ENCODE measurements around the gene ARRDC2.
A peak's percentile ranks its signal among the peaks of the same experiment; 100 is the strongest.

ARRDC2 gene

GRCh38 chr19:18007917-18008673 is at the start of gene ARRDC2:
TSS of gene ARRDC2 (plus strand) at chr19:18008170. CDS start at chr19:18008311, 141 bp downstream.
- peak within 1 kb of the TSS; percentile 87 for H3K27ac ChIP-seq (ENCODE audit: low read depth, low read length)
- H3K9me3 ChIP-seq (ENCODE audit: control insufficient read depth in 5 of 5, low read length in 5 of 5) = no peaks in the 10 kb centered on the region
- H3K9ac ChIP-seq (ENCODE audit: low read length in 5 of 5) = peak within 1 kb of the TSS in 4 of 5 donors; percentile 63 to 75 (median 68)
- H3K4me1 ChIP-seq (ENCODE audit: control insufficient read depth in 5 of 5, insufficient read depth in 5 of 5, low read length in 5 of 5) = peaks cover 2 to 45% (median 38%) of the 10 kb centered on the region in 5 donors
- peak within 1 kb of the TSS; percentile 70 to 86 (median 75) for H3K4me3 ChIP-seq (ENCODE audit: low read depth in 1 of 5, low read length in 5 of 5)
- peaks cover 0 to 39% (median 35%) of the 10 kb centered on the region in 5 donors for H3K36me3 ChIP-seq (ENCODE audit: control insufficient read depth in 5 of 5, insufficient read depth in 5 of 5, low read length in 5 of 5)
- no peaks in the 10 kb centered on the region for H3K27me3 ChIP-seq (ENCODE audit: control insufficient read depth in 5 of 5, insufficient read depth in 4 of 5, low read length in 5 of 5)

- H3K9ac ChIP-seq (ENCODE audit: low read length in 5 of 5) = no peak overlapping the region
- no peaks in the 10 kb centered on the region for H3K36me3 ChIP-seq (ENCODE audit: control insufficient read depth in 5 of 5, insufficient read depth in 5 of 5, low read length in 5 of 5)
- H3K27me3 ChIP-seq (ENCODE audit: control insufficient read depth in 5 of 5, insufficient read depth in 4 of 5, low read length in 5 of 5) = peaks cover 27 to 48% (median 46%) of the 10 kb centered on the region in 5 donors
- peaks cover 0 to 7% (median 4%) of the 10 kb centered on the region in 5 donors for H3K4me1 ChIP-seq (ENCODE audit: control insufficient read depth in 5 of 5, insufficient read depth in 5 of 5, low read length in 5 of 5)
- no peak overlapping the region for H3K27ac ChIP-seq (ENCODE audit: low read depth, low read length)
- H3K9me3 ChIP-seq (ENCODE audit: control insufficient read depth in 5 of 5, low read length in 5 of 5) = no peaks in the 10 kb centered on the region
- no peak overlapping the region for H3K4me3 ChIP-seq (ENCODE audit: low read depth in 1 of 5, low read length in 5 of 5)
Observed at GRCh38 chr19:17963936-17964691, 43.9 kb upstream of the ARRDC2 start.

- Histone ChIP-seq H3K27me3 (ENCODE audit: control insufficient read depth in 5 of 5, insufficient read depth in 4 of 5, low read length in 5 of 5) (peaks cover 27 to 49% (median 46%) of the 10 kb centered on the region in 5 donors), H3K4me1 (ENCODE audit: control insufficient read depth in 5 of 5, insufficient read depth in 5 of 5, low read length in 5 of 5) (peaks cover 0 to 7% (median 4%) of the 10 kb centered on the region in 5 donors), H3K4me3 (ENCODE audit: low read depth in 1 of 5, low read length in 5 of 5) (no peak overlapping the region), H3K9ac (ENCODE audit: low read length in 5 of 5) (no peak overlapping the region), H3K36me3 (ENCODE audit: control insufficient read depth in 5 of 5, insufficient read depth in 5 of 5, low read length in 5 of 5) (no peaks in the 10 kb centered on the region), H3K9me3 (ENCODE audit: control insufficient read depth in 5 of 5, low read length in 5 of 5) (no peaks in the 10 kb centered on the region), H3K27ac (ENCODE audit: low read depth, low read length) (no peak overlapping the region)
Observed at GRCh38 chr19:17965370-17966128, 42.4 kb upstream of the ARRDC2 start.

- no peaks in the 10 kb centered on the region for H3K9me3 ChIP-seq (ENCODE audit: control insufficient read depth in 5 of 5, low read length in 5 of 5)
- H3K27ac ChIP-seq (ENCODE audit: low read depth, low read length) = no peak overlapping the region
- peaks cover 27 to 48% (median 46%) of the 10 kb centered on the region in 5 donors for H3K27me3 ChIP-seq (ENCODE audit: control insufficient read depth in 5 of 5, insufficient read depth in 4 of 5, low read length in 5 of 5)
- H3K9ac ChIP-seq (ENCODE audit: low read length in 5 of 5) = no peak overlapping the region
- no peak overlapping the region for H3K4me3 ChIP-seq (ENCODE audit: low read depth in 1 of 5, low read length in 5 of 5)
- H3K4me1 ChIP-seq (ENCODE audit: control insufficient read depth in 5 of 5, insufficient read depth in 5 of 5, low read length in 5 of 5) = peaks cover 0 to 7% (median 4%) of the 10 kb centered on the region in 5 donors
- no peaks in the 10 kb centered on the region for H3K36me3 ChIP-seq (ENCODE audit: control insufficient read depth in 5 of 5, insufficient read depth in 5 of 5, low read length in 5 of 5)
Observed at GRCh38 chr19:17966129-17966483, 41.9 kb upstream of the ARRDC2 start.

- Histone ChIP-seq H3K27me3 (ENCODE audit: control insufficient read depth in 5 of 5, insufficient read depth in 4 of 5, low read length in 5 of 5) (peaks cover 27 to 48% (median 46%) of the 10 kb centered on the region in 5 donors), H3K4me1 (ENCODE audit: control insufficient read depth in 5 of 5, insufficient read depth in 5 of 5, low read length in 5 of 5) (peaks cover 0 to 7% (median 4%) of the 10 kb centered on the region in 5 donors), H3K27ac (ENCODE audit: low read depth, low read length) (no peak within 1 kb of the TSS), H3K9ac (ENCODE audit: low read length in 5 of 5) (no peak within 1 kb of the TSS), H3K4me3 (ENCODE audit: low read depth in 1 of 5, low read length in 5 of 5) (peak within 1 kb of the TSS in 1 of 5 donors; percentile 30), H3K36me3 (ENCODE audit: control insufficient read depth in 5 of 5, insufficient read depth in 5 of 5, low read length in 5 of 5) (no peaks in the 10 kb centered on the region), H3K9me3 (ENCODE audit: control insufficient read depth in 5 of 5, low read length in 5 of 5) (no peaks in the 10 kb centered on the region)
Observed at GRCh38 chr19:17966550-17967256, 41.3 kb upstream of the ARRDC2 start, which contains the start of gene KCNN1. TSS of gene KCNN1 (plus strand) at chr19:17967107. CDS start at chr19:17973889, 6,782 bp downstream.

GRCh38 chr19:17967257-17968051 is 40.5 kb upstream of the ARRDC2 start:
- Histone ChIP-seq H3K4me1 (ENCODE audit: control insufficient read depth in 5 of 5, insufficient read depth in 5 of 5, low read length in 5 of 5) (peaks cover 0 to 7% (median 4%) of the 10 kb centered on the region in 5 donors), H3K9ac (ENCODE audit: low read length in 5 of 5) (no peak overlapping the region), H3K9me3 (ENCODE audit: control insufficient read depth in 5 of 5, low read length in 5 of 5) (no peaks in the 10 kb centered on the region), H3K27me3 (ENCODE audit: control insufficient read depth in 5 of 5, insufficient read depth in 4 of 5, low read length in 5 of 5) (peaks cover 20 to 42% (median 39%) of the 10 kb centered on the region in 5 donors), H3K27ac (ENCODE audit: low read depth, low read length) (no peak overlapping the region), H3K36me3 (ENCODE audit: control insufficient read depth in 5 of 5, insufficient read depth in 5 of 5, low read length in 5 of 5) (no peaks in the 10 kb centered on the region), H3K4me3 (ENCODE audit: low read depth in 1 of 5, low read length in 5 of 5) (peak overlapping the region in 1 of 5 donors; percentile 30)

- Histone ChIP-seq H3K9me3 (ENCODE audit: control insufficient read depth in 5 of 5, low read length in 5 of 5) (no peaks in the 10 kb centered on the region), H3K9ac (ENCODE audit: low read length in 5 of 5) (no peak overlapping the region), H3K4me1 (ENCODE audit: control insufficient read depth in 5 of 5, insufficient read depth in 5 of 5, low read length in 5 of 5) (peaks cover 0 to 7% (median 4%) of the 10 kb centered on the region in 5 donors), H3K4me3 (ENCODE audit: low read depth in 1 of 5, low read length in 5 of 5) (no peak overlapping the region), H3K27me3 (ENCODE audit: control insufficient read depth in 5 of 5, insufficient read depth in 4 of 5, low read length in 5 of 5) (peaks cover 20 to 42% (median 39%) of the 10 kb centered on the region in 5 donors), H3K27ac (ENCODE audit: low read depth, low read length) (no peak overlapping the region), H3K36me3 (ENCODE audit: control insufficient read depth in 5 of 5, insufficient read depth in 5 of 5, low read length in 5 of 5) (no peaks in the 10 kb centered on the region)
Observed at GRCh38 chr19:17968362-17968761, 39.6 kb upstream of the ARRDC2 start.

GRCh38 chr19:17969096-17969792 is 38.7 kb upstream of the ARRDC2 start:
- H3K9ac ChIP-seq (ENCODE audit: low read length in 5 of 5) = no peak overlapping the region
- no peaks in the 10 kb centered on the region for H3K9me3 ChIP-seq (ENCODE audit: control insufficient read depth in 5 of 5, low read length in 5 of 5)
- no peak overlapping the region for H3K27ac ChIP-seq (ENCODE audit: low read depth, low read length)
- H3K4me1 ChIP-seq (ENCODE audit: control insufficient read depth in 5 of 5, insufficient read depth in 5 of 5, low read length in 5 of 5) = peaks cover 0 to 7% (median 4%) of the 10 kb centered on the region in 5 donors
- no peaks in the 10 kb centered on the region for H3K36me3 ChIP-seq (ENCODE audit: control insufficient read depth in 5 of 5, insufficient read depth in 5 of 5, low read length in 5 of 5)
- H3K4me3 ChIP-seq (ENCODE audit: low read depth in 1 of 5, low read length in 5 of 5) = no peak overlapping the region
- H3K27me3 ChIP-seq (ENCODE audit: control insufficient read depth in 5 of 5, insufficient read depth in 4 of 5, low read length in 5 of 5) = peaks cover 17 to 39% (median 33%) of the 10 kb centered on the region in 5 donors

All from subcutaneous abdominal adipose tissue (tissue), 5 donors.